Tibial nerve (tissue), 4 donors: ENCODE measurements around the gene DNAJB13. TPM values are rescaled to one million over a fixed set of nuclear protein-coding genes. Genes with fewer than 3 reads are reported as not detected.
A peak's percentile ranks its signal among the peaks of the same experiment; 100 is the strongest.

ENCODE experiments used
- DNase-seq, 2 donors: peaks; one replicate each; pipeline ENCODE4 v3.0.0-alpha.2; 2019; ENCODE audit warnings: low spot score in 2 of 2
- H3K27ac ChIP-seq, 4 donors: fragments of 200-600 bp; sonication (generic) in 3 of 4; one replicate each; pipeline ENCODE4 v1.5.1; 2017 to 2019; ENCODE audit warnings: mild to moderate bottlenecking in 1 of 4
- H3K27me3 ChIP-seq, 2 donors: fragments of 200-600 bp; sonication (generic) in 1 of 2; one replicate each; pipeline versions ENCODE4 v1.5.1 to v1.6.0; 2017 to 2019
- H3K36me3 ChIP-seq, 3 donors: fragments of 200-600 bp; sonication (generic); one replicate each; pipeline ENCODE4 v1.5.1; 2018 to 2019
- H3K4me1 ChIP-seq, 4 donors: fragments of 200-600 bp; sonication (generic) in 3 of 4; one replicate each; pipeline ENCODE4 v1.5.1; 2017 to 2019
- H3K4me3 ChIP-seq, 4 donors: fragments of 200-600 bp; sonication (generic) in 3 of 4; one replicate each; pipeline ENCODE4 v1.5.1; 2017 to 2019; ENCODE audit warnings: mild to moderate bottlenecking in 1 of 4, moderate library complexity in 1 of 4
- H3K9me3 ChIP-seq, 4 donors: fragments of 200-600 bp; sonication (generic) in 3 of 4; one replicate each; pipeline ENCODE4 v1.5.1; 2017 to 2019
- CTCF ChIP-seq, 5 experiments: fragments of 200-600 bp in 3 of 5; fragments of 450-650 bp in 2 of 5; sonication (generic) in 3 of 5; IDR thresholded peaks; one replicate each; pipeline ENCODE4 v1.5.1; 2016 to 2019; ENCODE audit warnings: antibody characterized with exemption in 5 of 5, mild to moderate bottlenecking in 3 of 5, moderate library complexity in 2 of 5
- EP300 ChIP-seq, 2 donors: sonication (generic); formaldehyde crosslinking; IDR thresholded peaks; one replicate each; pipeline ENCODE4 v1.6.1; 2017; ENCODE audit warnings: antibody characterized with exemption in 2 of 2, mild to moderate bottlenecking in 1 of 2
- POLR2A ChIP-seq, 2 donors: fragments of 450-650 bp; IDR thresholded peaks; one replicate each; pipeline ENCODE4 v1.6.1; 2017; ENCODE audit warnings: antibody characterized with exemption in 2 of 2, mild to moderate bottlenecking in 2 of 2, moderate library complexity in 2 of 2
- WGBS, 2 donors: methylation state at CpG; one replicate each; pipeline ENCODE4 v1.1.5; 2018; 5-methylcytosine and 5-hydroxymethylcytosine counted together
- total RNA-seq, 4 donors: library from RNA; depleted of rRNA; stranded (reverse); fragments of >200 nt; gene quantifications; one replicate each; pipeline ENCODE4 v1.1.0, GENCODE V29; 2016

DNAJB13 gene
- total RNA-seq, 4 donors from 2014 or later = 1.2 TPM; not detected in 3

- TF ChIP-seq EP300 (IDR thresholded peaks at IDR 0.05) (no peak), CTCF (IDR thresholded peaks at IDR 0.05) (no peak), POLR2A (IDR thresholded peaks at IDR 0.05) (no peak)
- Histone ChIP-seq H3K9me3 (no peaks in the 10 kb centered on the region), H3K27me3 (no peaks in the 10 kb centered on the region), H3K4me1 (no peaks in the 10 kb centered on the region), H3K36me3 (no peaks in the 10 kb centered on the region), H3K4me3 (no peak overlapping the region), H3K27ac (no peak overlapping the region)
- 90 to 92% methylated on average over 6 of the region's 6 CpGs for WGBS, 2 donors
- DNase-seq = no peak
These were observed 38.3 kb downstream of the DNAJB13 start for GRCh38 chr11:73989156-73989555.

- DNase-seq = no peak
- TF ChIP-seq CTCF (IDR thresholded peaks at IDR 0.05) (no peak), POLR2A (IDR thresholded peaks at IDR 0.05) (no peak), EP300 (IDR thresholded peaks at IDR 0.05) (no peak)
- Histone ChIP-seq H3K36me3 (no peaks in the 10 kb centered on the region), H3K9me3 (no peaks in the 10 kb centered on the region), H3K4me3 (no peak overlapping the region), H3K27me3 (no peaks in the 10 kb centered on the region), H3K4me1 (peaks cover 0 to 6% (median 0%) of the 10 kb centered on the region in 4 donors), H3K27ac (no peak overlapping the region)
- 62 to 77% methylated on average over 2 of the region's 2 CpGs for WGBS, 2 donors
These were observed 39.9 kb downstream of the DNAJB13 start for GRCh38 chr11:73990730-73991129.

DNA sequence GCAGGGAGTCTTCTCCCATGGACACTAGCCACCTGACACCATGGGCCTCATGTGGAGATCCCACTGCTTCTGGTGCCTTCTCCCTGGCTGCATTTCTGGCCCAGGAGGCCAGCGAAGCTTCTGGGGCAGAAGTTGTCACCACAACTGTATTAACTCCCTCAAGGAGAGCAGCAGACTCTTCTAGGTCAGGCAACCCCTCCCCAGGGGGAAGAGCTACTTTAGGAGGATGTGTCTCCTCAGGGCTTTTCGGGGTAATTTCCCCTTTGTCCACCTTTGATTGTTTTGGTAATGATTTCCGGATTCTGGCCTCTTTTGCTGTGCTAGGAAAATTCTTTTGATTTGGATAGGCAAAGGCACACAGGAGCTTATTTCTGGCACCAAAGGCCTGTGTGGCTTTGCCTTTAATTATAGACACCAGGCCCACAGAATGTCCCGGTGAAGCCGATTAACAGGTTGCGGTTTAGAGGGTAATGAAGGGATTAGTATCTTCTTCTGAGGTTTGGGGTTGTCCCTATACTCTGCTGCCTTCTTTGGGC is 40.7 kb downstream of the DNAJB13 start:
- no peak overlapping the region for H3K4me3 ChIP-seq
- no peaks in the 10 kb centered on the region for H3K27me3 ChIP-seq
- no peak overlapping the region for H3K27ac ChIP-seq
- H3K4me1 ChIP-seq = peaks cover 0 to 11% (median 0%) of the 10 kb centered on the region in 4 donors
- 76 to 91% methylated on average over 6 of the region's 6 CpGs for WGBS, 2 donors
- TF ChIP-seq POLR2A (IDR thresholded peaks at IDR 0.05) (no peak), EP300 (IDR thresholded peaks at IDR 0.05) (no peak), CTCF (IDR thresholded peaks at IDR 0.05) (no peak)
- H3K36me3 ChIP-seq = no peaks in the 10 kb centered on the region
- H3K9me3 ChIP-seq = no peaks in the 10 kb centered on the region
- DNase-seq = no peak

DNA sequence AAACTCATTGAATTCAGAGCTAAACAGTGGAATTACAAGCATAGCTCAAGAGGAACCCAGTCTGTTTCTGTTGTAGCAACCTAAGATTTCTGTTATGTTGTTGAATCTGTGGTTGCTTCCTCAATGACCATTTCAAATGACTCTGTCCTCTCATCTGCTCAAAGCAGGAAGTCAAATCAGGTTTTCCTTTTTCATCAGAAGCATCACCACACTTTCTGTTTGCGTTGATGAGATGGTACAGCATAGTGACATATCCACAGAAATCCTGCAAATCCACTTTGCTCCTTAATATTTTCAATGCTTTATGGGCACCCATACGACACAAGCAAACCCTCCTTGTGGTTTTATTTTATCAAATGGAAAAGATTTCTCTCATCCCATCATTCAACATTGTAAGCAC is 44.4 kb downstream of the DNAJB13 start:
- Histone ChIP-seq H3K36me3 (peaks cover 0 to 4% (median 0%) of the 10 kb centered on the region in 3 donors), H3K27ac (peak overlapping the region in 1 of 4 donors; percentile 57), H3K9me3 (no peaks in the 10 kb centered on the region), H3K4me3 (no peak overlapping the region), H3K27me3 (no peaks in the 10 kb centered on the region), H3K4me1 (peaks cover 0 to 11% (median 0%) of the 10 kb centered on the region in 4 donors)
- 80 to 90% methylated on average over 2 of the region's 2 CpGs for WGBS, 2 donors
- no peak for TF ChIP-seq POLR2A (IDR thresholded peaks at IDR 0.05)
- peak in 1 of 2 donors; percentile 28 for TF ChIP-seq EP300 (IDR thresholded peaks at IDR 0.05)
- DNase-seq = no peak

GRCh38 chr11:73995731-73996130 is 44.9 kb downstream of the DNAJB13 start:
- WGBS, 2 donors = 71 to 74% methylated on average over 2 of the region's 2 CpGs
- Histone ChIP-seq H3K27me3 (no peaks in the 10 kb centered on the region), H3K4me3 (no peak overlapping the region), H3K4me1 (peaks cover 0 to 11% (median 0%) of the 10 kb centered on the region in 4 donors), H3K36me3 (peaks cover 0 to 9% (median 0%) of the 10 kb centered on the region in 3 donors), H3K27ac (peak overlapping the region in 1 of 4 donors; percentile 57), H3K9me3 (no peaks in the 10 kb centered on the region)
- no peak for DNase-seq
- TF ChIP-seq CTCF (IDR thresholded peaks at IDR 0.05) (no peak), POLR2A (IDR thresholded peaks at IDR 0.05) (no peak), EP300 (IDR thresholded peaks at IDR 0.05) (no peak)
